HTERT RPE-1 (cell line): ENCODE results near the gene P3R3URF.

Experiments
- in situ Hi-C: fragments of 300-500 bp; cut with MboI; formaldehyde crosslinking; loops from 4 replicates; pipeline ENCODE4 v1.14.3; 2020; ENCODE audit warnings: low sequenced_read_pairs

The P3R3URF gene

GRCh38 chr1:46133781-46134350, 42.4 kb downstream of the P3R3URF start:
- in situ Hi-C loops = no loop called here

- in situ Hi-C loops = no loop called here
These were observed 43.1 kb downstream of the P3R3URF start for GRCh38 chr1:46133181-46133658.

- in situ Hi-C loops = no loop called here
These were observed 43.6 kb downstream of the P3R3URF start, which contains the start of gene PIK3R3 for GRCh38 chr1:46132529-46133180. PIK3R3 (minus strand) TSS chr1:46132629; CDS start chr1:46131952, 677 bp downstream.

GRCh38 chr1:46131712-46132528, 44.4 kb downstream of the P3R3URF start:
- in situ Hi-C loops = no loop called here

- in situ Hi-C loops = no loop called here
These were observed 45.2 kb downstream of the P3R3URF start for GRCh38 chr1:46131093-46131492.

GRCh38 chr1:46130606-46131005, 45.7 kb downstream of the P3R3URF start:
- in situ Hi-C loops = no loop called here

- in situ Hi-C loops = no loop called here
These were observed 46.2 kb downstream of the P3R3URF start for GRCh38 chr1:46130121-46130520.

- in situ Hi-C loops = no loop called here
These were observed 47.9 kb downstream of the P3R3URF start for GRCh38 chr1:46128344-46128743.
